Astrocyte of the cerebellum (primary cell): ENCODE data around the gene ARL2.

Source experiments
- DNase-seq: peaks from one replicate; pipeline ENCODE4 v3.0.0-alpha.2; 2011; ENCODE audit warnings: low read depth
- H3K4me3 ChIP-seq: 2 replicates; pipeline ENCODE4 v1.5.1; 2011; ENCODE audit warnings: mild to moderate bottlenecking, low read depth, low read length, moderate library complexity
- in situ Hi-C: cut with HindIII; loops from 2 replicates; pipeline ENCODE4 v1.10.0; 2017; ENCODE audit warnings: low sequenced_read_pairs
- TF ChIP-seq, protein P1 (sequence below): IDR thresholded peaks from 2 replicates; pipeline ENCODE4 v1.5.1; 2012; ENCODE audit warnings: low read length, low read depth, moderate library complexity, mild to moderate bottlenecking; ENCODE audit errors: missing control alignments

ARL2 gene

DNA sequence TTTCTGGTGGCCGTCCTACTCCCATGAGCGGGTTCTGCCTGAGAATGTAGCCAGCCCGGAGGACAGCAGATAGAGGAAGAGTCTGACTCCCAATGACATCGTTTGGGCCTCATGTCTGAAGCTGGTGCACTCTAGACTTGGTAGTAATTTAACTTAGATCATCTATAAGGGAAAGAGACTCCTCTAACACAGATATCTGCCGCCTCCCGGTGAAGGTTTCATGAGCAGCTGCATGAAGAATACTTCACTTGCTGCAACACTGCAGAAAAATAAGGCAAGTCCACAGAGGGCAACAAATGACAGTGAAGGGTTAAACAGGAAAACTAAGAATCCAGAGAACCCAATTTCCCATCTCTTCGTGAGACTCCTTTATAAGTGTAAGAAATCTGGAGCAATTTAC is 5.9 kb upstream of the ARL2 start:
- DNase-seq: no peak
- TF ChIP-seq, protein P1, sequence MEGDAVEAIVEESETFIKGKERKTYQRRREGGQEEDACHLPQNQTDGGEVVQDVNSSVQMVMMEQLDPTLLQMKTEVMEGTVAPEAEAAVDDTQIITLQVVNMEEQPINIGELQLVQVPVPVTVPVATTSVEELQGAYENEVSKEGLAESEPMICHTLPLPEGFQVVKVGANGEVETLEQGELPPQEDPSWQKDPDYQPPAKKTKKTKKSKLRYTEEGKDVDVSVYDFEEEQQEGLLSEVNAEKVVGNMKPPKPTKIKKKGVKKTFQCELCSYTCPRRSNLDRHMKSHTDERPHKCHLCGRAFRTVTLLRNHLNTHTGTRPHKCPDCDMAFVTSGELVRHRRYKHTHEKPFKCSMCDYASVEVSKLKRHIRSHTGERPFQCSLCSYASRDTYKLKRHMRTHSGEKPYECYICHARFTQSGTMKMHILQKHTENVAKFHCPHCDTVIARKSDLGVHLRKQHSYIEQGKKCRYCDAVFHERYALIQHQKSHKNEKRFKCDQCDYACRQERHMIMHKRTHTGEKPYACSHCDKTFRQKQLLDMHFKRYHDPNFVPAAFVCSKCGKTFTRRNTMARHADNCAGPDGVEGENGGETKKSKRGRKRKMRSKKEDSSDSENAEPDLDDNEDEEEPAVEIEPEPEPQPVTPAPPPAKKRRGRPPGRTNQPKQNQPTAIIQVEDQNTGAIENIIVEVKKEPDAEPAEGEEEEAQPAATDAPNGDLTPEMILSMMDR: no peak
- H3K4me3 ChIP-seq: no peak overlapping the region
- in situ Hi-C loops: no loop called here

DNA sequence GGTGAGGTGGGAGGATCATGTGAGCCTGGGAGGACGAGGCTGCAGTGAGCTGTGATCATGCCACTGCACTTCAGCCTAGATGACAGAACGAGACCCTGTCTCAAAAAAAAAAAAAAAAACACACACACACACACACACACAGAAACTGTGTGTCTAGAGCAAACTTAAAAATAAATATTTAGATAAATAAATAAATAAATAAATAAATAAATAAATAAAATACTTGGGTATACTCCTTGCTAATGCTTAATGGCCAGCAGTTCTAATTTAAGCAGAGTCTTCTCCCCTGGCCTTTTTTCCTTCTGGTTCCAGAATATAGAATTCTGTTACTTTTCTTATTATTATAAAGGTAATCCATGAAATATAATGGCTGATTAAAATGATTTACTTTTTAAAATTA is 5.1 kb upstream of the ARL2 start:
- TF ChIP-seq, protein P1: no peak
- in situ Hi-C loops: no loop called here
- no peak overlapping the region for H3K4me3 ChIP-seq

DNA sequence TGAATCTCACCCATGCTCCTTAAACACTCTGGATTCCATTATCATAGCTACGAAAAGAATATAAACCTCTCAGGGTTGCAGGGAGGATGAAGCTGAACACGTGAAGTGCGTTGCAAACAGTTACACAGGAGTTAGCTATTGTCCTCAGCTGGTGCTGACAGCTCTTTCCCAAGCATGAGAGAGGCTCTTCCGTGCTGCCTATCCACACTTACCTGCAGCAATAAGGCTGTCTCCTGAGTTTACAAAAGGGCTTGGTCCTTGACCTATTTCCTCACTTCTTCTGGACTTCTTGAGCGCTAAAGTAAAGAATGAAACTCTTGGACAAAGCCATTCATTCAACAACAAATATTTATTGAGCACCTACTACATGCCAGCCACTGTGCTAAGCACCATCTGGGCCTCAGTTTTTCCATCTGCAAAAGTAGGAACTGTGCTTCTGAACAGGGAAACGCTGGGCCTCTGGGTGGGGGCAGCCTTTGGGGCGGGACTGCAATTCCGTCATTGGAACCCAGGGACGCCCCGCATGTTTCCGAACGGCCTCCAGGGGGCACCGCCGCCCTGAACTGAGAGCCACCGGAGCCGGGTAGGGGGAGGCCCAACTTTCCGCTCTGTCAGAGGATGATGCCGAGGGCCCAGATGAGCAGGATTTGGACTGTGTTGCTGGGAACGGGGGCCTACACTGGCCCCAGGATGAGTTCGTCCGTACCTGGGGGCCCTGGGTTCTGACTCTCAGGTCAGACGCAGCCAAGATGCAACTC is 651 bp upstream of the ARL2 start:
- TF ChIP-seq, protein P1: peak; percentile 75
- peak; percentile 52 for DNase-seq
- in situ Hi-C loops: no loop called here
- H3K4me3 ChIP-seq: peak overlapping the region; percentile 78

More for the DNA sequence above, 5.1 kb upstream of the ARL2 start:
- DNase-seq: no peak

DNA sequence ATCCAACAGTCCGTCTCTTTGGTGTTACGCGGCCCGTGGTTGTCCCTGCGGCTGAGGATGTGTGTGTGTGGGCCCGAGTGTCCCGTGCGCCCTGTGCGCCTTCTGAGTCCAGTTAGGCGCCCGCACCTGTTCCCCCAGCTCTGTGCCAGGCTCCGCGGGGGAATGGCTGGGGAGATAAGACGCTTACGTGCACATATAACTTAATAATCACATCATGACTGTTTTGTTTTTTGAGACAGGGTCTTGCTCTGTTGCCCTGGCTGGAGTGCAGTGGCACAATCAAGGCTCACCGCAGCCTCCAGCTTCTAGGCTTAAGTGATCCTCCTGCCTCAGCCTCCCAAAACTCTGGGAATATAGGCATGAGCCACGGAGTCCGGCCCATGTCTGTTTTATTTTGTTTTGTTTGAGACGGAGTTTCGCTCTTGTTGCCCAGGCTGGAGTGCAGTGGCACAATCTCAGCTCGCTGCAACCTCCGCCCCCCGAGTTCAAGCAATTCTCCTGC is 817 bp downstream of the ARL2 start:
- DNase-seq: no peak
- H3K4me3 ChIP-seq: peak overlapping the region; percentile 78

DNA sequence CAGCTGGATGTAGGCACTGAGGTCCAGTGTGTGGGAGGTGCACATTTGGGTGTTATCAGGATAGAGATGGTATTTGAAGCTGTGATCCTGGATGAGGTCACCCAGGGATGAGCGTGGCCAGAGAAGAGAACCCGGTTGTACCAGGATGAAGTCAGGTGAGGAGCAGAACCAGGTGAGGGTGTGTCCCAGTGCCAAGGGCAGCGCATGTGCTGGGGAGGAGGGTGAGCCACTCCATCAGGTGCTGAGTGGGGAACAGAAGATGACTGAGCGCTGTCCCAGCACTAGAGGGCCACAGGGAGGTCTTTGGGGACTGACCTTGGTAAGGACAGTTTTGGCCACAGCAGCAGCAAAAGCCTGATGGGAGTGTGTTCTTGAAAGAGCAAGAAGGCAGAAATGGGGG is 2.7 kb downstream of the ARL2 start:
- in situ Hi-C loops: no loop called here
- DNase-seq: no peak
- no peak overlapping the region for H3K4me3 ChIP-seq
- TF ChIP-seq, protein P1: no peak

More for the DNA sequence above, 817 bp downstream of the ARL2 start:
- in situ Hi-C loops: no loop called here
- TF ChIP-seq, protein P1: no peak

DNA sequence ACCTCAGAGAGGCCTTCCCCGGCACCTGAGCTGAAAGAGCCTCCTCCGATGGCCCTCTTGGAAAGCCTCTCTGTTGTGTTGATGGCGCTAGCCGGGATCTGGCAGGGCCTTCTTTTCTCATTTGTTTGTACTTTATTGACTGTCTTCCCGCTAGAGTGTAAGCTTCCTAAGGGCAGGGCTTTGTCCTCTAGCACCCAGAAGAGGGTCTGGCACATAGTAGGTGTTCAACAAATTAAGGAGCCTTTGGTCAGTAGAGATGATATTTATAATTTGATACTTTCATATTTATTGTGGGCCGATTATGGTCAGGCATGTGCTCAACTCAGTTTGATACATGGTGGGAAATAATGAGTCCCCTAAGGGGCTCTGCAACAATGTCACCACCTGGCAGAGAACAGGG is 4.0 kb downstream of the ARL2 start:
- no peak overlapping the region for H3K4me3 ChIP-seq
- TF ChIP-seq, protein P1: no peak
- in situ Hi-C loops: no loop called here
- no peak for DNase-seq
